Neutrophil (primary cell): ENCODE data around the gene MRPL40.

Source experiments
- H3K27ac ChIP-seq: fragments of 200-600 bp; sonication (generic); 2 replicates; pipeline ENCODE4 v1.5.1; 2016; ENCODE audit warnings: mild to moderate bottlenecking, moderate library complexity
- H3K27me3 ChIP-seq: fragments of 200-600 bp; sonication (generic); 2 replicates; pipeline ENCODE4 v1.6.0; 2016; ENCODE audit warnings: mild to moderate bottlenecking
- H3K36me3 ChIP-seq: fragments of 200-600 bp; sonication (generic); 2 replicates; pipeline ENCODE4 v1.5.1; 2017
- H3K4me1 ChIP-seq, 2 experiments: fragments of 200-600 bp in 1 of 2; sonication (generic) in 1 of 2; 1 replicate in 1 of 2; 2 replicates in 1 of 2; pipeline versions ENCODE4 v1.5.1 to v1.6.1; 2013 to 2016; ENCODE audit warnings: low read depth in 1 of 2, low read length in 1 of 2, mild to moderate bottlenecking in 1 of 2, moderate library complexity in 1 of 2; ENCODE audit not compliant: control insufficient read depth in 1 of 2, insufficient read depth in 1 of 2
- H3K4me3 ChIP-seq, 2 experiments: fragments of 200-600 bp in 1 of 2; sonication (generic) in 1 of 2; 1 replicate in 1 of 2; 2 replicates in 1 of 2; pipeline ENCODE4 v1.5.1; 2013 to 2016; ENCODE audit warnings: low read depth in 1 of 2, low read length in 1 of 2, mild to moderate bottlenecking in 1 of 2, moderate library complexity in 1 of 2
- H3K9me3 ChIP-seq: fragments of 200-600 bp; sonication (generic); 2 replicates; pipeline ENCODE4 v1.5.1; 2016
- CTCF ChIP-seq: fragments of 200-600 bp; sonication (generic); IDR thresholded peaks from 2 replicates; pipeline ENCODE4 v1.5.1; 2016; ENCODE audit warnings: antibody characterized with exemption

Gene MRPL40

GRCh38 chr22:19387575-19387974, 44.8 kb upstream of the MRPL40 start:
- no peak for TF ChIP-seq CTCF
- H3K27me3 ChIP-seq: no peaks in the 10 kb centered on the region
- no peak overlapping the region for H3K4me3 ChIP-seq
- no peak overlapping the region for H3K27ac ChIP-seq
- H3K4me1 ChIP-seq: no peaks in the 10 kb centered on the region
- H3K36me3 ChIP-seq: peaks cover 99% of the 10 kb centered on the region
- no peaks in the 10 kb centered on the region for H3K9me3 ChIP-seq

- Histone ChIP-seq H3K9me3 (no peaks in the 10 kb centered on the region), H3K4me1 (peaks cover 7 to 8% of the 10 kb centered on the region in 2 experiments), H3K27ac (no peak overlapping the region), H3K4me3 (no peak overlapping the region), H3K27me3 (no peaks in the 10 kb centered on the region), H3K36me3 (peaks cover 99% of the 10 kb centered on the region)
- TF ChIP-seq CTCF: no peak
Measured at GRCh38 chr22:19393704-19394103, 38.6 kb upstream of the MRPL40 start.

GRCh38 chr22:19394274-19395050, 37.9 kb upstream of the MRPL40 start:
- Histone ChIP-seq H3K27me3 (no peaks in the 10 kb centered on the region), H3K9me3 (no peaks in the 10 kb centered on the region), H3K27ac (peak overlapping the region; percentile 37), H3K36me3 (peaks cover 99% of the 10 kb centered on the region), H3K4me1 (peaks cover 7 to 8% of the 10 kb centered on the region in 2 experiments), H3K4me3 (no peak overlapping the region)
- no peak for TF ChIP-seq CTCF

GRCh38 chr22:19395276-19395675, 37.1 kb upstream of the MRPL40 start:
- no peak for TF ChIP-seq CTCF
- Histone ChIP-seq H3K27me3 (no peaks in the 10 kb centered on the region), H3K4me3 (no peak overlapping the region), H3K36me3 (peaks cover 99% of the 10 kb centered on the region), H3K27ac (peak overlapping the region; percentile 37), H3K9me3 (no peaks in the 10 kb centered on the region), H3K4me1 (peaks cover 7 to 8% of the 10 kb centered on the region in 2 experiments)

GRCh38 chr22:19396561-19396933, 35.8 kb upstream of the MRPL40 start:
- Histone ChIP-seq H3K27ac (no peak overlapping the region), H3K27me3 (no peaks in the 10 kb centered on the region), H3K4me1 (peaks cover 7 to 8% of the 10 kb centered on the region in 2 experiments), H3K36me3 (peaks cover 99% of the 10 kb centered on the region), H3K4me3 (no peak overlapping the region), H3K9me3 (no peaks in the 10 kb centered on the region)
- no peak for TF ChIP-seq CTCF
